ENCODE measurements around the gene EIF4G3.

DNA sequence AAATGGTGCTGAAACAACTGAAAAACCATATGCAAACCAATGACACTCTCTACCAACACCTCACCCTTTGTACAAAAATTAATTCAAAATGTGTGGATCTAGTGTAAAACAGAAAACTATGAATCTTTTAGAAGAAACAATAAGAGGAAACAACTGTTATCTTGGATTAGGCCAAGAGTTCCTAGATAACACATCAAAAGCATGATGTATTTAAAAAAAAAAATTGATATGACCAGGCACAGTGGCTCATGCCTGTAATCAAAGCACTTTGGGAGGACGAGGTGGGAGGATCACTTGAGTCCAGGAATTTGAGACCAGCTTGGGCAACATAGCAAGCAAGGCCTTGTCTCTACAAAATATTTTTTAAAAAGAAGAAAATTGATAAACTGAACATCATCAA, 79.0 kb downstream of the EIF4G3 start:
- TF ChIP-seq BACH2 (CRISPR knock-in tag; IDR thresholded peaks at IDR 0.05; ENCODE audit: borderline replicate concordance) (no peak), CSRNP3 (CRISPR knock-in tag; IDR thresholded peaks at IDR 0.05) (no peak), TOX (CRISPR knock-in tag; IDR thresholded peaks at IDR 0.05; ENCODE audit: borderline replicate concordance) (no peak), ZFP30 (CRISPR knock-in tag; IDR thresholded peaks at IDR 0.05) (no peak)
- TF ChIP-seq, protein P1, sequence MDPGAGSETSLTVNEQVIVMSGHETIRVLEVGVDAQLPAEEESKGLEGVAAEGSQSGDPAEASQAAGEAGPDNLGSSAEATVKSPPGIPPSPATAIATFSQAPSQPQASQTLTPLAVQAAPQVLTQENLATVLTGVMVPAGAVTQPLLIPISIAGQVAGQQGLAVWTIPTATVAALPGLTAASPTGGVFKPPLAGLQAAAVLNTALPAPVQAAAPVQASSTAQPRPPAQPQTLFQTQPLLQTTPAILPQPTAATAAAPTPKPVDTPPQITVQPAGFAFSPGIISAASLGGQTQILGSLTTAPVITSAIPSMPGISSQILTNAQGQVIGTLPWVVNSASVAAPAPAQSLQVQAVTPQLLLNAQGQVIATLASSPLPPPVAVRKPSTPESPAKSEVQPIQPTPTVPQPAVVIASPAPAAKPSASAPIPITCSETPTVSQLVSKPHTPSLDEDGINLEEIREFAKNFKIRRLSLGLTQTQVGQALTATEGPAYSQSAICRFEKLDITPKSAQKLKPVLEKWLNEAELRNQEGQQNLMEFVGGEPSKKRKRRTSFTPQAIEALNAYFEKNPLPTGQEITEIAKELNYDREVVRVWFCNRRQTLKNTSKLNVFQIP (CRISPR knock-in tag; IDR thresholded peaks at IDR 0.05; ENCODE audit: borderline replicate concordance, low read depth): no peak
